Stimulated activated CD8-positive, alpha-beta memory T cell treated with anti-CD3 and anti-CD28 coated beads, Interleukin-12 subunit alpha, Interleukin-12 subunit beta, amount 100 ng/mL, for 24 hours (primary cell): ENCODE data around the gene HK1.
"Not testable (repeated sequence)": the region's sequence is repeated elsewhere in the genome, so short reads cannot be mapped to it uniquely, and the experiment has no call there.

Experiments
- DNase-seq: peaks from one replicate; pipeline ENCODE4 v3.0.0-alpha.2; 2020; ENCODE audit errors: extremely low read depth

The HK1 gene

DNA sequence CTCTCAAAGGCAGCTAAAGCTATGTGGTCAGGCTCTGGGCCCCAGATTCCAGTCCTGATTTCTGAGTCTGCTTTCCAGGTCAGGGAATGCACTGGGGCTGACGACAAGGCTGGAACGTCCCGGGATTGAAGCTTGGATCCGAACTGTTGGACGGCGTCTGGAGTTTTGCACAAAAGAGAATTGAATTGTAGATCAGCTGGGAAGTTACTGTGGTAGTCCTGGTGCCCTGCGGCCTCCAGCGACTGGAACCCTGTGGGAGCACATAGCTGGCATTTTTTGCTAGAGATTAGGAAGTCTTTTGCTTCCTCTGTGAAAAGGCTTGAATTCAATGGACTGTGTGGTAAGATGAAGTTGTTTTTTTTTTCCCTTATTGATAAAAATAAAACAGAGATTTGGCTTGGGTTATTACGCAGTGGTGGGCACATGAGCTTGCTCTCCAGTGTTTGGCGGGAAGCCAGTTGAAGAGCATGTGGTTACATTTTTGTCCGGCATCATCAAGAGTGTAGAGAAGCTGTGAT lies at the start of gene HK1:
Gene HK1, plus strand, starts transcription at position 51 of the 518 bp plus-strand sequence.
- no peak for DNase-seq

DNA sequence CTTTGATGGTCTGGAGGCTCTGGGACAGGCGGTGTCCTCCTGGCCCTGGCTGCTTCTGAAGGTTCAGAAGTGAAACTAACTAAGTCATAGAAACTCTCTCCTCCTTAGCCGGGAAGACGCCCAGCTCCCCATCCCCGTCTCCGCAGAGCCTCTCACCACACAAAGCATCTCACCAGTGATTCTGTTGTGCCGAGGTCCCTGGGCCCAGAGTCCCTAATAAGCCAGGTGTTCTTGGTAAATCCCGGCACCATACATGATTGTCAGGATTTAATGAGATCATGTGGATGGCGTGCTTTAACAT lies 48.7 kb upstream of the HK1 start:
- DNase-seq = no peak

DNA sequence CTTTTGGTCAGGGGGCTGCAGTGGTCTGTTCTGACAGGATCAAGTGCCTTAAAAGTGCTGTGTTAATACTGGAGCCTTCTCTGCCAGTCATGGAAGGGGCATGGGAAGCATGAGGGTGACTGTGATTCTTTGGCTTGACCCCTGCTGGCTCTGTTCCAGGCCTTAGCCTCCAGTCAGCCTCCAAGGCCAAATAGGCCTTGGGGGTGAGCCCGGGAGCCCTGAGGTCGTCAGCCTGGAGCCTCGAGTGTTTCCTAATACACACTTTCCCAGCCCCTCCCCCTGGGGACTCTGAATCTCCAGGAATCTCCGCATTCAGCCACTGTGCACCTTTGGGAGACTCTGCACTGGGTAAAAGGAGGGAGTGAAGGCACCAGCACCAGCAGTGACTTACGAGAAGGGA lies 48.2 kb upstream of the HK1 start:
- no peak for DNase-seq

DNA sequence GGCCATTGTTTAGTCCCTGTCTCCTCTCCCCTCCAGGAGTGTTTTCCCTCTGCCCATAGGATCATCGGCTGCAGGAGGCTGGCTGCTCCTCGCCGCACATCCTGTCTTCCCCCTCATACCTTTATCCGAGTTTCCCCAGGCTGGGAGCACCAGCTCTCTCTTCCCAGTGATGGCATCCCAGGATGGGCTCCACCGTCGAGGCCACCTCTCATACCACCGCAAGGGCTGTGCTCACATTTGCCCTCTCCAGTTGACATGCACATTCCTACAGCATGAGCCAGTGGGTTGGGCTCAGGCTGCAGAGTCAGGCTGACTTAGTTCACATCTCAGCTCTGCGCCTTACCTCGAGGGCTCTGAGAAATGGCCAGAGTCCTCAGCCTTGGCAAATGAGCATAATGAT lies 46.0 kb upstream of the HK1 start:
- DNase-seq = no peak

DNA sequence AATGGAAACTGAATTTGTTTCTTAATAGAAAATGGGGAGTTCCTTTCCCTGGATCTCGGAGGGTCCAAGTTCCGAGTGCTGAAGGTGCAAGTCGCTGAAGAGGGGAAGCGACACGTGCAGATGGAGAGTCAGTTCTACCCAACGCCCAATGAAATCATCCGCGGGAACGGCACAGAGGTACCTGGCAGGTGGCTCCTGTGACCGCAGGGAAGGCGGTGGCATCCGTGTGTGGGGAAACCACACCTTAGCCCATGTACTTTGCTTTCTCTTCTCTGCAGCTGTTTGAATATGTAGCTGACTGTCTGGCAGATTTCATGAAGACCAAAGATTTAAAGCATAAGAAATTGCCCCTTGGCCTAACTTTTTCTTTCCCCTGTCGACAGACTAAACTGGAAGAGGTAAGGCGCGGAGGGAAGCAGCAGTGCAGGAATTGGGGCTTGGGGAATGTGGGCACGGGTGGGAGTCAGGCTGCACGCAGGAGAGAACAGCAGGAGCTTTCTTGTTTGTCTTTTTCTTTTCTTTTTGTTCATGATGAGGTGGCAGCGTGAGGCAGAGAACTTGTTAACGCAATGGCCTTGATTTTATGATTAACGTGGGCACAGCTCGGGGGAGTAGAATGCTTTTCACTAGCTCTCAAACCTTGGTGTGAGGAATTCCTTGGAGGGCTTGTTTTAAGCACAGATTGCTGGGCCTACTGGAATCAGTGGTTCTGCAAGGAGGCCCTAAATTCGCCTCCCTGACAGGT lies 45.4 kb upstream of the HK1 start:
- no peak for DNase-seq

DNA sequence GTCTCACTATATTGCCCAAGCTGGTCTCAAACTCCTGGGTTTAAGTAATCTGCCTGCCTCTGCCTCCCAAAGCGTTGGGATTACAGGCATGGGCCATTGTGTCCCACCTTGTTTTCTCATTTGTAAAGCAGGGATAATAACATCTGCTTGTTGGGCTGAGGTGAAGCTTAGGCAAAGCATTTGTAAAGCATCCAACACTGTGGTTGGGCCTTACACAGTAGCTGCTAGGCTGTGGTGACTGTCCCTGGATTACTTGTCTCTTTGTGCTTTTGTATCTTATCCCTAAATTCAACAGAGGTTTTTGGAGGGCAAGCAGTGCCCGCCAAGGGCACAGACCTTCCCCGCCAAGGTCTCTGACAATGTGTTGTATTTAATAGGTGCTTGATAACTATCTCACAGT lies 43.8 kb upstream of the HK1 start:
- DNase-seq = no peak

DNA sequence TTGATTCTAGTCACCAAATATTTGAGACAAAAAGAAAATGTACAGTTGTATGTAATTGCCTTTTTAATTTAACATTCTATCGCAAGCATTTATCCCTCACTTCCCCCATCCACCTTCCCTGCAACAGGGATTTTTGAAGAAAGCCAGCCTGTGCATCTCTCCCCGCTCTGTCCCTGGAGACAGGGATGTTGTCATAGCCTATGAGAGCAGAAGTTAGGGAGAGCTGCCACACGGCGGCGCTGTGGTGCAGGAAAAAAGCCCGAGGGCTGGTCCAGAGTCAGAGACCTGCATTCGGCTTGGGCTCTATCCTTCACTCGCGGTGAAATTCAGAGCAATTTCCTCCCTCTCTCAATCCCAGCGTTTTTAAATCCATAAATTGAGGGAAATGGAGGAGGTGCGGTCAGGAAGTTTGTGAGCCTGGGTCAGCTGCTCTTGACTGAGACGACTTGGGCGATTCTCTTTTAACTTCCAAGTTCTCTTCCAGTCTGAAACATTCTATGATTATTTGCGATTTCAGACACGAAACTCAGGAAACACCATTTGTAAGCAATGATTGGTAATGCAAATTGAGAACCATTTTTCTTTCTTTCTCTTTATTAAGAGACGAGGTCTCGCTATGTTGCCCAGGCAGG lies 40.7 kb upstream of the HK1 start:
- peak; percentile 54 for DNase-seq

DNA sequence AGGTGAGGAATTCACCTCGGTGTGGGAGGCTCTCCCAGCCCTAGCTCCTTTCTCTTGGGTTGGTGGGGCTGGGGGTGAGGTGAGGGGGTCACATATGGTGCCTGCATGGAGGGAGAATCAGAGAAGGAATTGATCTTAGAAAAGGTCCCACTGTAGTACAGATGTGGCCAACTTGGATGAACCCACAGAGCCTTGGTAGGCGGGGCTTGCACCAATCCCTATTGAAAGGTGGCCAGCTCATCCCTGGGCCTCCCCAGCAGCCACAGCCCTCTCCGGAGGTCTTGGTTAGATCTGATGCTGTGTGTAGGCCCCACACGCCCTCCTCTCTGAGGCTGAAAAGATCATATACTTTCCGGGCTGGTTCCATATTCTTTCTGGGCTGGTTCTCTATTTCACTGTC lies 39.2 kb upstream of the HK1 start:
- DNase-seq = no peak

DNA sequence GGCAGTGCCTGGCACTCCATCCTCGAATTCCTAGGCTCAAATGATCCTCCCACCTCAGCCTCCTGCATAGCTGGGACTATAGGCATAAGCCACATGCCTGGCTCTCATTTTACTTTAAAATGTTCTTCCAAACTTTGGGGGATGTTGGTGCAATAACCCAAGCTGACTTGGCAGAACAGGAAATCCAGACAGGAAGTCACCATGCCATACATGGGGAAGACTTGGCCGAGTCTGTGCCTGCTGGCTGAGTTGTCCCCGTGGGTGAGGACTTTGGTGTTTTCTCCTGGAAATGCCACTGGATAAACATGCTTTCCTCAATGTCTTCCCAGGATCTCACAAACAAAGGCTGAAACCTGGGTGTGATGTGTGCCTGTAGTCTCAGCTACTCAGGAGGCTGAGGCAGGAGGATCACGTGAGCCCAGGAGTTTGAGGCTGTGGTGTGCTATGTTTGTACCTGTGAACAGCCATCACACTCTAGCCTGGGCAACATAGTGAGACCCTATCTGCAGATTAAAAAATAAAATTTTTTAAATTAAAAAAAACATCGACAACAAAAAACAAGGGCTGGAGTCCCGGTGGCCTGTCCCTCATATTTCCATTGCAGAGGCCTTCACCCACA lies 38.4 kb upstream of the HK1 start:
- no peak for DNase-seq

DNA sequence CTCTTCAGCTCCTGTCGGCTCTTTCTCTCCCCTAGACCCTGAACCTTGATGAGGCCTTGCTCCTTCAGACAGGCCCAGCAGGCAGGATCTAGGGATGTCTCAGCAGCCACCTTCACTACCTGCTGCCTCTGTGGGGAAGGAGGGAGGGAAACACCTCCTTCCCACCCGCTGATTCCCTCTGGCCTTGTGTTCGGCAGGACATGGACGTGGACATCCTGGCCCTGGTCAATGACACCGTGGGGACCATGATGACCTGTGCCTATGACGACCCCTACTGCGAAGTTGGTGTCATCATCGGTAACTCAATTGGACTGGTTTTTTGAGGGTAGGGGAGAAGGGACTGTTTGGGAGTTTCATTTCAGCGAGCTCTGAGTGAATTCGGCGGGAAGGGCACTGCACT lies 37.8 kb upstream of the HK1 start:
- no peak for DNase-seq

DNA sequence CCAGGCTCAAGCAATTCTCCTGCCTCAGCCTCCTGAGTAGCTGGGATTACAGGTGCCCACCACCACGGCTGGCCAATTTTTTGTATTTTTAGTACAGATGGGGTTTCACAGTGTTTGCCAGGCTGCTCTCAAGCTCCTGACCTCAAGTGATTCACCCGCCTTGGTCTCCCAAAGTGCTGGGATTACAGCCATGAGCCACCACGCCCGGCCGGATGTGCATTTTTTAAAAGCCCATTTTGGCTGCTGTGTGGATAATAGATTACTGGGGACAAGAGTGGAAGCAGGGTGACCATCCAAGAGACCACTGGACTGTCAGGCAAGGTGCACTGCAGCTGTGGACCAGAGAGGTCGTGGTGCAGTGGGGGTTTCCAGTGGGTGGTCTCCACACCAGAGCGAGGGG lies 36.7 kb upstream of the HK1 start:
- DNase-seq = no peak

DNA sequence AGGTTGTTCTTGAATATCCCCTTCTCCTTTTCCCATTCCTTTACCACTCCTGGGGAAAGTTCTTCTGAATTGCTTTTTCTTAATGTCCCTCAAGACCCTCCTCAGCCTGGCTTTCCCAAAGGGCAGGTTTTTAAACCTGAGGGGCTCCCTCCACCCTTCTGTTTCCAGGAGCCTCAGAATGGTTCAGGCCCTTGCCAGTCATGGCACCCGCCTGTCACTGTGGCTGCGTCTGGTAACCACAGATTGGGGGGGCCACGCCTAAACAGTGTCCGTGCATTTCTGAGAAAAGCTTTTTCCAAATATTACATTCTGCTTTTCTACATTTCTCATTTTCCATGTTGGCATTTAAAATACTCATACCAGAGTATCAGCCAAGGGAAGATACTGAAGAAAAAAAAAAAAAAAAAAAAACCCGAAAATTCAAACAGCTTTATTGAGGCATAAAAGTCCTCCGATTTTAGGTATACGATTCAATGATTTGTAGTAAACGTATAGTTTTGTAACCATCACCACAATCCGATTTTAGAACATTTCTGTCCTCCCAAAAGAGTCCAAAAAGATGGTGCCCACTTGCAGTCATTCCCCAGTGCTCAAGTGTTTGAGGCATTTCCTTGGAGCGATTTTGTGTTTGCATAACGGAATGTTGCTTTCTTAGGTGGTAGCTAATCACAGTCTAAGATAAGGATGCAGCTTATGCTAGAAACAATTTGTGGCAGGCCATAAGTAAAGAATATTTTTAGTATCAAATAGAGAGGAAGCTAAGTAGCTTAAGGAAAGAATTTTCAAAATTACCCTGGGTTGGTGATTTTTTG lies 36.0 kb upstream of the HK1 start:
- DNase-seq = no peak

DNA sequence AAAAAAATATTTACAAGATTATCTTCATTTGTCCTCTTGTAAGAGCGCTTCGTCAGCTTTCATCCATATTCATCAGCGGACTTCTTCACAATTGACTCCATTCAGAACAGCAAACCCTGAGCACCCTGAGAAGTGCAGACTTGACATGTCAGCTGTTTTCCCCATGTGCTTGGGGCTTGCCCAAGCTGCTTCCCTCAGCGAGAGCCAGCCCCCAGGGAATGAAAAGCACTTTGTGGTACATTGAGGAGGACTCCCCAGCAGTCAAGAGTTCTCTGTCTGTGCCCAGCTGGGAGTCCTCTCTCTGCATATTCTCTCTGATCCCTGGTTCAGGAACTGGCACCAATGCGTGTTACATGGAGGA lies 35.5 kb upstream of the HK1 start:
- no peak for DNase-seq

DNA sequence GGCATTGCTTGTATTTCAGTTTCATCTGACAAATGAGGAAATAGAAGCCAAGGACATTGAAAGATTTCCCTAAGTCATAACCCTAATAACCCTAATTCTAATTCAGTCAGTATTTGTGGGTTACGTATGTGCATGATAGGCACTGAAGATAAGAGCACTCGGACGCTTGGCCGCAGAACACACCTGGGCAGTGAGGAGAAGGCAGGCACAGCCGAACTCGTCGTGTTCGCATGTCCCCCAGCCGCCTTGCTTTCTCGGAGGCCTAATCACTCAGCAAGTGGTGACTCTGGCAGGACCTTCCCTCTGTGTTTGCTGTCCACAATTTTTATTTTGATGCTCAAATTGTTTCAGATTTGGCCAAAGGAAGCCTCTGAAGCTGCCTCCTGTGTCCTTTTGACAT lies 34.5 kb upstream of the HK1 start:
- DNase-seq = no peak

DNA sequence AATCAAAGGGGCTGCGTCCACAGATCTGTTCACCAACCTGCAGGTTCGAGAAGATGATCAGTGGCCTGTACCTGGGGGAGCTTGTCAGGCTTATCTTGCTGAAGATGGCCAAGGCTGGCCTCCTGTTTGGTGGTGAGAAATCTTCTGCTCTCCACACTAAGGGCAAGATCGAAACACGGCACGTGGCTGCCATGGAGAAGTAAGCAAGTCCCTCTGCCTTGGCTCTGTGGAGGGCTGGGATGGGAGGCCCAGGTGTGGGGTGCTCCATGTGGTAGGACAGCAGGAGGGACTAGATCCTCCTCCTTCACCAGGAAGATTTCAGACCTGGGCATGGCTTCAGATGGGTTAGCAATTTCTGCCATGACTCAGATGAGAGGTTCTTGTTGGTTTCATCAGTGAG lies 32.3 kb upstream of the HK1 start:
- no peak for DNase-seq

DNA sequence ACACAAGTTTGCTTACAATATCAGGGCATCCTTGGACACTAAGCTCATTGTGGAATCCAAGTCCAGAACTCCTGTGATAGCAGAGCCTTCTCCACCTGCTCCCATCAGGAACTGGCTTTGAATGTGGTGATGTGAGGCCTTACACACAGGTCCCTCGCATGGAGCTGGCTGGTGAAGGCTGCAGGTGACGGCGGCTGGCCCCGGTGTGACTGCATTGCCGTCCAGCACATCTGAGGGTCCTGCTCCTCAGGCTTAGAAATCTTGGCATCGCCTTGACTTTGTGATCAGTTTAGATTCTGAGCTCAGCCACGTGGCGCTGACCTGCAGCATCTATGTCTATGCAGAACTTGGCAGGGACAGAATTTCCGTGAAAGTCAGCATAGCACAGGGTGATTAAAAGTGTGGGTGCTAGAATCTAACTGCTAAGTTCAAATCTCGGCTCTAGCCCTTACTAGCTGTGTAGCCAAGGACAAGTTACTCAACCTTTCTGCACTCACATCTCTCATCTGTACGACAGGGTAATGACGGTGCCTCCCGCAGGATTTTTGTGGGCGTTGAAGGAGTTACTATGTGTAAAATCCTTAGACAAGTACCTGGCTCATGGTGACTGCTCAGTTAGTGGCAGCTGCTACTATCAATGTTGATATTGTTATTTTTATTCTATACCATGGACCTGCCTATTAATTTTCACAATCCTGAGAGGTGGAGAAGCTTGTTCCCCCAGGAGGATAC lies 31.5 kb upstream of the HK1 start:
- DNase-seq = no peak

DNA sequence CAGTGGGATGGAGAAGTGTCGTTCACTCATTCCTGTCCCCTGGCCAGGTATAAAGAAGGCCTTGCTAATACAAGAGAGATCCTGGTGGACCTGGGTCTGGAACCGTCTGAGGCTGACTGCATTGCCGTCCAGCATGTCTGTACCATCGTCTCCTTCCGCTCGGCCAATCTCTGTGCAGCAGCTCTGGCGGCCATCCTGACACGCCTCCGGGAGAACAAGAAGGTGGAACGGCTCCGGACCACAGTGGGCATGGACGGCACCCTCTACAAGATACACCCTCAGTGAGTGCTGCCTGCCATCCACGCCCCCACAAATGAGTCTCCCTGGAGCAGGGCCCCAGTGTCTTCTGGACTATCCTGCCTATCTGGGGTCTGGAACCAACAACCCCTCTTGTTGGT lies 31.0 kb upstream of the HK1 start:
- no peak for DNase-seq

DNA sequence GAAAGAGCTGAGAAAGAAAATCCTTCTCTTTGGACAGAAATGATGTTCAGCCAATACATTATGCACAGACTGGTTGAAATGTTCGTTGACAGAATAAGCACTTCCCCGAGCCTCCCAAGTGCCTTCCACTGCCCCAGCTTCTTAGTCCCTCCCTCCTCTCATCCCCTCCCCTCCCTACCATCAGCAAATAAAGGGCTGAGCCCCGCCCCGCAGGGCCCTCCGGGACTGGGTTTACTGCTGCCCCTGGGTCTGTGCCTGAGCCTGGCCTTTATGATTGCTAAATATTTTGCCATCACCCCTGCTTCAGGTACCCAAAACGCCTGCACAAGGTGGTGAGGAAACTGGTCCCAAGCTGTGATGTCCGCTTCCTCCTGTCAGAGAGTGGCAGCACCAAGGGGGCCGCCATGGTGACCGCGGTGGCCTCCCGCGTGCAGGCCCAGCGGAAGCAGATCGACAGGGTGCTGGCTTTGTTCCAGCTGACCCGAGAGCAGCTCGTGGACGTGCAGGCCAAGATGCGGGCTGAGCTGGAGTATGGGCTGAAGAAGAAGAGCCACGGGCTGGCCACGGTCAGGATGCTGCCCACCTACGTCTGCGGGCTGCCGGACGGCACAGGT lies 30.1 kb upstream of the HK1 start:
- no peak for DNase-seq

DNA sequence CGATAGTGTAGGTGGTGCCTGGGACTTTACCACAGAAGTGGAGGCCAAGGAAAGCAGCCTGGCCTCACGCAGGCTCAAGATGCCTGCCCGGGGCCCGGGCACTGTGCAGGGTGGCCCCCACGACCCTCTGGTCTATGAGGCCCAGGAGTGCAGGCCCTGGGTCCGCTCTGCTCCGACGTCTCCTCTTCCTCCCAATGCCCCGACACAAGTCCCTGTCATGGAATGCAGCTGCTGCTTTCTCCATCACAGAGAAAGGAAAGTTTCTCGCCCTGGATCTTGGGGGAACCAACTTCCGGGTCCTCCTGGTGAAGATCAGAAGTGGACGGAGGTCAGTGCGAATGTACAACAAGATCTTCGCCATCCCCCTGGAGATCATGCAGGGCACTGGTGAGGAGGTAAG lies 28.3 kb upstream of the HK1 start:
- no peak for DNase-seq

DNA sequence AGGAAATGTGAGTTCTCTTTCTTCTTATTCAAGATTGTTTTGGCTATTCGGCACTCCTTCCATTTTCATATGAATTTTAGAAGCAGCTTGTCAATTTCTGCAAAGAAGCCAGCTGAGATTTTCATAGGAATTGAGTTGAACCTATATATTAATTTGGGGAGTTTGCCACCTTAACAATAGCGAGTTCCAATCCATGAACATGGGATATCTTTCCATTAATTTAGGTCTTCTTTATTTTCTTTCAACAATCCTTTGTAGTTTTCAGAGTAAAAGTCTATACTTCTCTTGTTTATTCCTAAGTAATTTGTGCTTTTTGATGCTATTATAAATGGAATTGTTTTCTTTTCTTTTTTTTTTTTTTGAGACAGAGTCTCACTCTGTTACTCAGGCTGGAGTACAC lies 26.9 kb upstream of the HK1 start:
- not testable (repeated sequence) for DNase-seq

DNA sequence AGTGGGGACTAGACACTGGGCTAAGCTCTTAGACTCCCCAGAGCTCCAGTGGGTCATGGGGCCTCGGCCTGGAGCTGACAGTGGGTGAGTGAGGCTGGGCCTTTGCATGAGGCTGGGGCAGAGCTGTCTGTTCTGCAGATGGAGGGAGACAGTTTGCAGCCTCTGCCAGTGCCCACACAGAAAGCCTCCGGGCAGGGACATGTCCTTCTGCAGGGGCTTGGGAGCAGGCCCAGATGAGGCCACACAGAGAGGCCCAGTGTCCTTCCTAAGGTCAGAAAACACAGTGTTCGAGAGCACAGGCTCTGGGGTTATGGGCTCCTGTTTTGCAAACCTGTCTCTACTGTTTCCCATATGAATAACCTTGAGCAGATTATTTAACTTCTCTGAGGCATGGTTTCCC lies 25.1 kb upstream of the HK1 start:
- DNase-seq = no peak

DNA sequence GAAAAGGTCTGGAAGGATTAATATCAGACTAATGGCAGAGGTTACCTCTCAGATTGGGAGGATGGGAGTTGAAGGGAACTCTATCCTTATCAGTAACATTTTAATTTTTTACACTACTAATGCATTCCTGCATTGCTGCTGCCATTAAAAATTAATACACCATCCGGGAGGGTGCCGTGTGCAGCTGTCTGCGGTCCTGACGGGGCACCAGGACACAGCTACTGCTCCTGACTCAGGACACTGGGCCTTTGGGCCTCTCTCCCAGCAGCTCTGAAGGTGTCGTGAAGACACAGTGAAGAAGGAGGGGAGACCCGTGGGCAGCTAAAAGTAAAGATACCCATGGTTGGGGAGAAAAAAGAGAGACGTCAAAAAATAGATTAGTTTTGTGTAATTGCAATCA lies 23.4 kb upstream of the HK1 start:
- DNase-seq = no peak
